K562 (cell line): Measurements from ENCODE around the gene CST6. TPM values are rescaled to one million over a fixed set of nuclear protein-coding genes. Genes with fewer than 3 reads are reported as not detected.
A peak's percentile ranks its signal among the peaks of the same experiment; 100 is the strongest.

ENCODE experiments used
- ATF1 ChIP-seq, 2 experiments: fragments of 450-650 bp in 1 of 2; IDR thresholded peaks; 2 replicates each; pipeline ENCODE4 v1.6.1; 2016; ENCODE audit warnings: missing compliant biosample characterization in 1 of 2, missing genetic modification characterization in 1 of 2
- IRF2 ChIP-seq: sonication (generic); formaldehyde crosslinking; IDR thresholded peaks from 2 replicates; pipeline ENCODE4 v1.8.1; 2022; ENCODE audit warnings: mild to moderate bottlenecking, missing genetic modification reagents
- KDM4B ChIP-seq, 2 experiments: fragments of 450-650 bp in 1 of 2; sonication (generic) in 1 of 2; IDR thresholded peaks; 2 replicates each; pipeline ENCODE4 v1.6.1; 2016 to 2017; ENCODE audit warnings: borderline replicate concordance in 2 of 2, antibody characterized with exemption in 1 of 2, low read depth in 1 of 2, mild to moderate bottlenecking in 1 of 2
- MAFF ChIP-seq: IDR thresholded peaks from 2 replicates; pipeline ENCODE4 v1.6.1; 2012; ENCODE audit warnings: low read length, improper control_type of control experiment
- MBD2 ChIP-seq: sonication (generic); IDR thresholded peaks from 2 replicates; pipeline ENCODE4 v1.6.1; 2016; ENCODE audit warnings: low read depth, borderline replicate concordance
- MTA1 ChIP-seq: fragments of 450-650 bp; IDR thresholded peaks from 2 replicates; pipeline ENCODE4 v1.6.1; 2017; ENCODE audit warnings: borderline replicate concordance
- PCBP2 ChIP-seq: fragments of 200-400 bp; formaldehyde crosslinking; IDR thresholded peaks from 2 replicates; pipeline ENCODE4 v1.6.1; 2018; ENCODE audit warnings: low read length, low read depth, mild to moderate bottlenecking, moderate library complexity; ENCODE audit not compliant: poor library complexity, severe bottlenecking
- RAD21 ChIP-seq, 2 experiments: fragments of 250-450 bp in 1 of 2; fragments of 450-650 bp in 1 of 2; sonication (Bioruptor Pico) in 1 of 2; formaldehyde crosslinking in 1 of 2; IDR thresholded peaks in 1 of 2; conservative IDR thresholded peaks in 1 of 2; 2 replicates each; pipeline versions ENCODE4 v1.4.0 to v1.8.0; 2020 to 2022; ENCODE audit warnings: mild to moderate bottlenecking in 2 of 2, moderate library complexity in 1 of 2
- RBM17 ChIP-seq: fragments of 200-400 bp; formaldehyde crosslinking; IDR thresholded peaks from 2 replicates; pipeline ENCODE4 v1.6.1; 2017; ENCODE audit warnings: low read depth, mild to moderate bottlenecking, low read length, borderline replicate concordance
- RCOR1 ChIP-seq, 2 experiments: IDR thresholded peaks; 2 replicates each; pipeline ENCODE4 v1.6.1; 2012; ENCODE audit warnings: low read depth in 2 of 2, low read length in 2 of 2, borderline replicate concordance in 1 of 2, improper control_type of control experiment in 1 of 2
- SMAD4 ChIP-seq: fragments of 250-450 bp; sonication (Bioruptor Pico); conservative IDR thresholded peaks from 2 replicates; pipeline ENCODE4 v1.8.0; 2021; ENCODE audit warnings: inconsistent platforms, mild to moderate bottlenecking, moderate library complexity
- SRSF9 ChIP-seq: fragments of 200-400 bp; formaldehyde crosslinking; IDR thresholded peaks from 2 replicates; pipeline ENCODE4 v1.6.1; 2017; ENCODE audit warnings: low read depth, low read length, borderline replicate concordance
- TBP ChIP-seq: optimal IDR thresholded peaks from 2 replicates; pipeline ENCODE3; 2011; ENCODE audit warnings: low read depth, low read length, improper control_type of control experiment
- XRCC5 ChIP-seq: fragments of 200-400 bp; formaldehyde crosslinking; IDR thresholded peaks from 2 replicates; pipeline ENCODE4 v1.6.1; 2017; ENCODE audit warnings: low read depth, mild to moderate bottlenecking, low read length
- polyA plus RNA-seq, 8 experiments: library from polyadenylated mRNA; depleted of rRNA in 4 of 8; stranded (reverse) in 5 of 8; unstranded in 3 of 8; fragments of >200 nt; fragmentation: Nextera tagmentation in 2 of 8; fragmentation: Illumina TruSeq in 1 of 8; extraction: Ambion mirVana in 2 of 8; extraction: Trizol in 1 of 8; gene quantifications; 2 replicates each; pipeline versions ENCODE4 v1.2.1 to v1.2.3, GENCODE V29; 2011 to 2014; ENCODE audit warnings: inconsistent platforms in 1 of 8, missing spikeins in 1 of 8
- total RNA-seq, 7 experiments: library from RNA; depleted of rRNA in 6 of 7; stranded (reverse); fragments of >200 nt in 6 of 7; fragmentation: Illumina TruSeq in 2 of 7; extraction: Trizol in 2 of 7; gene quantifications; 2 replicates each; pipeline versions ENCODE4 v1.2.1 to v1.2.3, GENCODE V29; 2011 to 2021; ENCODE audit warnings: low replicate concordance in 1 of 7
- TF ChIP-seq, protein P1 (sequence below), 2 experiments: IDR thresholded peaks; 2 replicates each; pipeline ENCODE4 v1.6.1; 2012; ENCODE audit warnings: improper control_type of control experiment in 2 of 2, low read depth in 2 of 2, low read length in 2 of 2, borderline replicate concordance in 1 of 2
- TF ChIP-seq, protein P2 (sequence below): sonication (generic); formaldehyde crosslinking; IDR thresholded peaks from 2 replicates; pipeline ENCODE4 v1.8.0; 2023; ENCODE audit warnings: mild to moderate bottlenecking, missing genetic modification reagents
- TF ChIP-seq, protein P3 (sequence below): fragments of 250-450 bp; sonication (Bioruptor Pico); IDR thresholded peaks from 2 replicates; pipeline ENCODE4 v1.5.0; 2021; ENCODE audit warnings: mild to moderate bottlenecking, moderate library complexity
- TF ChIP-seq, protein P4 (sequence below): fragments of 450-650 bp; conservative IDR thresholded peaks from 2 replicates; pipeline ENCODE4 v1.6.1; 2016; ENCODE audit warnings: missing genetic modification characterization, low read depth, mild to moderate bottlenecking, missing compliant biosample characterization, moderate library complexity

The CST6 gene
- total and polyA plus RNA-seq, 9 of the 15 experiments (the other 6 are each of a cell fraction or from before 2014, with no cell fraction given) = not detected

DNA sequence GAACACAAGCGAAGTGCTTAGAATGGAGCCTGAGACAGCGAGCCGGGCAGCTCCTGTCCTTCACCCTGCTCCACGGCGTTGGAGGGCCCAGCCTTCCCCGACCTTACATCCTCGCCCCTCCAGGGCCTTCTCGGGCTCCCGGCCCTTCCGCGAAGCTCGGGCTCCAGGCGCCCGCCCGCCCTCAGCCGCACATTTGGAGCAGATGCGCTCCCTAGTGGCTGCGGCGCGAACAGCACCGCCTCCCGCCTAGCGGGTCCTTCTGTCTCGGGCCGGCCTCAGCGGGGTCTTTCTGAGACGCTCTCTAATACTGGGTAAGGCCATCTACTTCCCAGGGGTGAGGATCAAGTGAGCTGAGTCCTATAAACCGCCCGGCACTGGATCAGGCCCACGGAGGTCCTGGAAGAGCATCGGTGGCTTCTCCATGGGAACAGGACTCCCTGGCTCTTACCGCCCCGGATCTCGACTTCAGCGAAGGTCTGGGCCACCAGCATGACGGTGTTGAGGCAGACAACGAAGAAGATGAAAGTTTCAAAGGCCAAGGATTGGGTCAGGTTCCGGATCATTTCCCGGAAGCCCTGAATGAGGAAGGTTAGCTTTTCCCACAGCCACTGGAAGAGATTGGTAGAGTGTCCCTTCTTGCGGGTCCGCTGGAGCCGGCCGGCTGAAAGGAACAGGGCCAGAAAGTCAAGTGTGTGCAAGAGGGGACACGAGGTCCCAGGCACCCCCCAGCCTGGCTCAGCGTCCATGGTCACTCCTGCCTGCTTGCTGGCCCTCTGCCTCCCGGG is 10.8 kb downstream of the CST6 start (continued):
- no peak for TF ChIP-seq SRSF9
- no peak for TF ChIP-seq PCBP2
- TF ChIP-seq SMAD4 (CRISPR knock-in tag) = 0 out of 2 replicates have a peak, but pooled peaks have one; percentile 47
- TF ChIP-seq, protein P1, sequence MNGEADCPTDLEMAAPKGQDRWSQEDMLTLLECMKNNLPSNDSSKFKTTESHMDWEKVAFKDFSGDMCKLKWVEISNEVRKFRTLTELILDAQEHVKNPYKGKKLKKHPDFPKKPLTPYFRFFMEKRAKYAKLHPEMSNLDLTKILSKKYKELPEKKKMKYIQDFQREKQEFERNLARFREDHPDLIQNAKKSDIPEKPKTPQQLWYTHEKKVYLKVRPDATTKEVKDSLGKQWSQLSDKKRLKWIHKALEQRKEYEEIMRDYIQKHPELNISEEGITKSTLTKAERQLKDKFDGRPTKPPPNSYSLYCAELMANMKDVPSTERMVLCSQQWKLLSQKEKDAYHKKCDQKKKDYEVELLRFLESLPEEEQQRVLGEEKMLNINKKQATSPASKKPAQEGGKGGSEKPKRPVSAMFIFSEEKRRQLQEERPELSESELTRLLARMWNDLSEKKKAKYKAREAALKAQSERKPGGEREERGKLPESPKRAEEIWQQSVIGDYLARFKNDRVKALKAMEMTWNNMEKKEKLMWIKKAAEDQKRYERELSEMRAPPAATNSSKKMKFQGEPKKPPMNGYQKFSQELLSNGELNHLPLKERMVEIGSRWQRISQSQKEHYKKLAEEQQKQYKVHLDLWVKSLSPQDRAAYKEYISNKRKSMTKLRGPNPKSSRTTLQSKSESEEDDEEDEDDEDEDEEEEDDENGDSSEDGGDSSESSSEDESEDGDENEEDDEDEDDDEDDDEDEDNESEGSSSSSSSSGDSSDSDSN (IDR thresholded peaks at IDR 0.05; ENCODE audit: borderline replicate concordance in 1 of 2, low read depth in 2 of 2, low read length in 2 of 2) = peak; percentile 67 to 78; a peak in 1 of 4 replicates
- TF ChIP-seq, protein P2, sequence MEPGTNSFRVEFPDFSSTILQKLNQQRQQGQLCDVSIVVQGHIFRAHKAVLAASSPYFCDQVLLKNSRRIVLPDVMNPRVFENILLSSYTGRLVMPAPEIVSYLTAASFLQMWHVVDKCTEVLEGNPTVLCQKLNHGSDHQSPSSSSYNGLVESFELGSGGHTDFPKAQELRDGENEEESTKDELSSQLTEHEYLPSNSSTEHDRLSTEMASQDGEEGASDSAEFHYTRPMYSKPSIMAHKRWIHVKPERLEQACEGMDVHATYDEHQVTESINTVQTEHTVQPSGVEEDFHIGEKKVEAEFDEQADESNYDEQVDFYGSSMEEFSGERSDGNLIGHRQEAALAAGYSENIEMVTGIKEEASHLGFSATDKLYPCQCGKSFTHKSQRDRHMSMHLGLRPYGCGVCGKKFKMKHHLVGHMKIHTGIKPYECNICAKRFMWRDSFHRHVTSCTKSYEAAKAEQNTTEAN (CRISPR knock-in tag) = no peak
- TF ChIP-seq MAFF = no peak
- TF ChIP-seq RAD21 (CRISPR knock-in tag; conservative IDR thresholded peaks at IDR 0.05 in 1 of 2, IDR thresholded peaks at IDR 0.05 in 1 of 2) = peak; percentile 78 to 87
- TF ChIP-seq, protein P3, sequence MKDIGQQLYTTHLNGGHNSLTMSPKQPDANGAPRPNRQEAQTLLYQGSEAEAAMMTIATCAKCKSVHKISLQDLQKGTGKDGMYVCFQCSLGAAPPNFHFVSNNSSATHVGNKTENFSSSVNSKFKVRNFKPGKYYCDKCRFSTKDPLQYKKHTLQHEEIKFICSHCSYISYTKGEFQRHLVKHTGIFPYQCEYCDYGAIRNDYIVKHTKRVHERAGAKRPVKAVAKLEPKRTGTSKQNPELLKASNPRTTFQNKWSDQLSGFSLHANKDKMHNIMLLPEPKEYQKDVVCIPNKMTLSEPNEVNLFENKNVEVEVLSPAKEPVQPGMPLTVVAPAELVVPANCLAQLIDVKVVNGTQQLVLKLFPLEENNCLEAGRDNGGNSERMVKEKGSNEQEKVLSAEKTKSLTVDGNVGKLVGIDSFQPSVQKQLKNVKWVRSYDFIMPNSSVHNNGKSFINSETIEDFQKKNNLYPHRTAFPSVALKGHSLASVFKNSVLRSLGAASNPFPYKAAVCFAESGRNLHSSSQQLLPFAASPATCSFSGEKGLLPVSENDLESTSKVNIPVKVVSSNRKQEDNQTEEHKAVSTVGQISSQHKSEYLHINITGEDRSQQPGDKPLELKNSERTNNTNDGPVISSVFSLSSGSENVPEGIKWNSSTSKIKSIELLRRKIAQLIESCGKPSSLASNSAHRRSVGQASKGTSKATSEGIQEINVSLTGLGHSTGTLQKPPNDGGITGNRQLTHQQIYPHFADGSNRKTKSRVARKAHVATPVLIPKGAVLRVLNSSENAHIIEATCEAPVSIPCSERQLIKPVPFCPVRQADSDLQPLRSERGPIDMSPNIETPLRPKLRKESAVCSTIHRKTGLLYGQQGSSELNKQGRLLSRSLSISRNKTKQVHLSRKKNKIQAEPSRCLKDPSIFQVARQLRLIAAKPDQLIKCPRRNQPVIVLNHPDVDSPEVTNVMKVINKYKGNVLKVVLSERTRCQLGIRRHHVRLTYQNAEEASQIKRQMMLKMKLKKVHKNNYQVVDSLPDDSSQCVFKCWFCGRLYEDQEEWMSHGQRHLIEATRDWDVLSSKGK = no peak
- peak; percentile 41; the same call in 1 of the 2 replicates for TF ChIP-seq XRCC5
- TF ChIP-seq TBP = peak; percentile 27
- TF ChIP-seq MBD2 = no peak
- TF ChIP-seq ATF1 (CRISPR knock-in tag; IDR thresholded peaks at IDR 0.05) = no peak
- no peak for TF ChIP-seq ATF1 (tag; IDR thresholded peaks at IDR 0.05)
- TF ChIP-seq RCOR1 (IDR thresholded peaks at IDR 0.05; ENCODE audit: borderline replicate concordance in 1 of 2, low read depth in 2 of 2, low read length in 2 of 2) = 0 out of 4 replicates have a peak, but pooled peaks of 1 of the 2 experiments have one; percentile 13
- TF ChIP-seq IRF2 = no peak
- TF ChIP-seq KDM4B (IDR thresholded peaks at IDR 0.05; ENCODE audit: borderline replicate concordance in 2 of 2, low read depth in 1 of 2) = no peak
- TF ChIP-seq, protein P4, sequence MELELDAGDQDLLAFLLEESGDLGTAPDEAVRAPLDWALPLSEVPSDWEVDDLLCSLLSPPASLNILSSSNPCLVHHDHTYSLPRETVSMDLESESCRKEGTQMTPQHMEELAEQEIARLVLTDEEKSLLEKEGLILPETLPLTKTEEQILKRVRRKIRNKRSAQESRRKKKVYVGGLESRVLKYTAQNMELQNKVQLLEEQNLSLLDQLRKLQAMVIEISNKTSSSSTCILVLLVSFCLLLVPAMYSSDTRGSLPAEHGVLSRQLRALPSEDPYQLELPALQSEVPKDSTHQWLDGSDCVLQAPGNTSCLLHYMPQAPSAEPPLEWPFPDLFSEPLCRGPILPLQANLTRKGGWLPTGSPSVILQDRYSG (tag) = no peak
- TF ChIP-seq RBM17 = no peak
- TF ChIP-seq MTA1 = no peak
